ENCODE results near the gene PIGS. TPM values are rescaled to one million over a fixed set of nuclear protein-coding genes. Genes with fewer than 3 reads are reported as not detected.

The PIGS gene
- total RNA-seq, 1 donor = 26.9 TPM

GRCh38 chr17:28569446-28569845 lies 1.9 kb downstream of the PIGS start:
- DNase-seq (ENCODE audit: low read depth) = no peak
- H3K4me3 ChIP-seq (ENCODE audit: low read depth, low read length) = no peak overlapping the region
- no peak for TF ChIP-seq CTCF (IDR thresholded peaks at IDR 0.05; ENCODE audit: insufficient read depth, low read length)

GRCh38 chr17:28567604-28568003 lies 3.7 kb downstream of the PIGS start:
- no peak for DNase-seq (ENCODE audit: low read depth)
- H3K4me3 ChIP-seq (ENCODE audit: low read depth, low read length) = no peak overlapping the region

GRCh38 chr17:28563475-28563874 lies 7.8 kb downstream of the PIGS start:
- TF ChIP-seq CTCF (IDR thresholded peaks at IDR 0.05; ENCODE audit: insufficient read depth, low read length) = no peak
- DNase-seq (ENCODE audit: low read depth) = peak; percentile 55
- H3K4me3 ChIP-seq (ENCODE audit: low read depth, low read length) = no peak overlapping the region

More at GRCh38 chr17:28567604-28568003, 3.7 kb downstream of the PIGS start:
- TF ChIP-seq CTCF (IDR thresholded peaks at IDR 0.05; ENCODE audit: insufficient read depth, low read length) = no peak

- no peak overlapping the region for H3K4me3 ChIP-seq (ENCODE audit: low read depth, low read length)
- DNase-seq (ENCODE audit: low read depth) = no peak
- no peak for TF ChIP-seq CTCF (IDR thresholded peaks at IDR 0.05; ENCODE audit: insufficient read depth, low read length)
These were observed 16.3 kb downstream of the PIGS start for GRCh38 chr17:28555022-28555421.

- peak; percentile 37 for TF ChIP-seq CTCF (IDR thresholded peaks at IDR 0.05; ENCODE audit: insufficient read depth, low read length)
These were observed 16.8 kb downstream of the PIGS start for GRCh38 chr17:28554565-28554964.

GRCh38 chr17:28553000-28553505 lies 18.3 kb downstream of the PIGS start:
- DNase-seq (ENCODE audit: low read depth) = no peak
- no peak for TF ChIP-seq CTCF (IDR thresholded peaks at IDR 0.05; ENCODE audit: insufficient read depth, low read length)
- no peak overlapping the region for H3K4me3 ChIP-seq (ENCODE audit: low read depth, low read length)

More at GRCh38 chr17:28554565-28554964, 16.8 kb downstream of the PIGS start:
- peak; percentile 11 for DNase-seq (ENCODE audit: low read depth)
- no peak overlapping the region for H3K4me3 ChIP-seq (ENCODE audit: low read depth, low read length)

Measured in fibroblast of the aortic adventitia (primary cell).